Fibroblast of villous mesenchyme (primary cell): ENCODE measurements around the gene MCM7. TPM values are rescaled to one million over a fixed set of nuclear protein-coding genes. Genes with fewer than 3 reads are reported as not detected.
"Not testable (repeated sequence)": the region's sequence is repeated elsewhere in the genome, so short reads cannot be mapped to it uniquely, and the experiment has no call there.

Experiments
- DNase-seq: peaks from one replicate; pipeline ENCODE4 v3.0.0-alpha.2; 2010; ENCODE audit warnings: low read depth
- H3K4me3 ChIP-seq: 2 replicates; pipeline ENCODE4 v1.5.1; 2011; ENCODE audit warnings: low read depth, mild to moderate bottlenecking, low read length
- total RNA-seq: library from RNA; depleted of rRNA; stranded (reverse); fragments of >200 nt; gene quantifications from 2 replicates; pipeline ENCODE4 v1.2.3, GENCODE V29; 2012
- TF ChIP-seq, protein P1 (sequence below): IDR thresholded peaks from 2 replicates; pipeline ENCODE4 v1.5.1; 2012; ENCODE audit warnings: low read depth, mild to moderate bottlenecking, low read length; ENCODE audit not compliant: insufficient read depth

The MCM7 gene
- total RNA-seq, 1 donor: 77.7 TPM

DNA sequence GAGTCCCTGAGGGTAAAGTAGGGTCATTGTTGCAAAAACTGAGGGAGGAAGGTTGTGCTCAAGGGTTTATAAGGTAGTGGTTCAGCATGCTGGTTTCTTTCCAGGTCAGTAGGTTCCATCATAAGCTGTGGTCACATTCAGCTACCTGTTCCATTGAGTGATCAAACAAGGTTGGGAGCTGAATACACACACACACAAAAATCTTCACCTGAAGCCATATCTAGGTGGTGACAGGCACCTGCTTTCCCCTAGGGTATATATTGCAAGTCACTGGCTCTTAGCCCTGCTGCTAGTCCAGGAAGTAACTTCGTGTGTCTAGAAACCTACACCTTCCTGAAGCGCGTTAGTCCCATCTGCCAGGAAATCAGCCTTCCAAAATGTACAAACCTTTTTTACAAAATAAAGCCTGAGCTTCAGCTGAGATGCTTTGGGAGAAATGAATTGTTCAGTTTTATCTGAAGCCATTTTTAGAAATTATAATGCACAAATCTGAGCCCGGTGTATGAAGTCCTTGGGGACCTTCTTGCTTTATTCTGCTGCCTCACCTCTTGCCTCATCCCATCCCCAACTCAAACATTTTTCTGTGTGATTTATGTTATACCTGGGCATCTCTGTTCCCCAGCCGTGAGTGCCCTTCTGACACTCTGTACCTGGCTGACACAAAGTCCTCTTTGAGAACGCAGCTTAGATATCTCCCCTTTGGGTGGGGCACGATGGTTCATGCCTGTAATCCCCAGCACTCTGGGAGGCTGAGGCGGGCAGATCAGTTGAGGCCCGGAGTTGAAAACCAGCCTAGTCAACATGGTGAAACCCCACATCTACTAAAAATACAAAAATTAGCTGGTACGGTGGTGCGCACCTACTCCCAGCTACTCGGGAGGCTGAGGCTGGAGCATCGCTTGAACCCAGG lies 36.9 kb upstream of the MCM7 start:
- no peak overlapping the region for H3K4me3 ChIP-seq
- TF ChIP-seq, protein P1, sequence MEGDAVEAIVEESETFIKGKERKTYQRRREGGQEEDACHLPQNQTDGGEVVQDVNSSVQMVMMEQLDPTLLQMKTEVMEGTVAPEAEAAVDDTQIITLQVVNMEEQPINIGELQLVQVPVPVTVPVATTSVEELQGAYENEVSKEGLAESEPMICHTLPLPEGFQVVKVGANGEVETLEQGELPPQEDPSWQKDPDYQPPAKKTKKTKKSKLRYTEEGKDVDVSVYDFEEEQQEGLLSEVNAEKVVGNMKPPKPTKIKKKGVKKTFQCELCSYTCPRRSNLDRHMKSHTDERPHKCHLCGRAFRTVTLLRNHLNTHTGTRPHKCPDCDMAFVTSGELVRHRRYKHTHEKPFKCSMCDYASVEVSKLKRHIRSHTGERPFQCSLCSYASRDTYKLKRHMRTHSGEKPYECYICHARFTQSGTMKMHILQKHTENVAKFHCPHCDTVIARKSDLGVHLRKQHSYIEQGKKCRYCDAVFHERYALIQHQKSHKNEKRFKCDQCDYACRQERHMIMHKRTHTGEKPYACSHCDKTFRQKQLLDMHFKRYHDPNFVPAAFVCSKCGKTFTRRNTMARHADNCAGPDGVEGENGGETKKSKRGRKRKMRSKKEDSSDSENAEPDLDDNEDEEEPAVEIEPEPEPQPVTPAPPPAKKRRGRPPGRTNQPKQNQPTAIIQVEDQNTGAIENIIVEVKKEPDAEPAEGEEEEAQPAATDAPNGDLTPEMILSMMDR: no peak
- DNase-seq: no peak

DNA sequence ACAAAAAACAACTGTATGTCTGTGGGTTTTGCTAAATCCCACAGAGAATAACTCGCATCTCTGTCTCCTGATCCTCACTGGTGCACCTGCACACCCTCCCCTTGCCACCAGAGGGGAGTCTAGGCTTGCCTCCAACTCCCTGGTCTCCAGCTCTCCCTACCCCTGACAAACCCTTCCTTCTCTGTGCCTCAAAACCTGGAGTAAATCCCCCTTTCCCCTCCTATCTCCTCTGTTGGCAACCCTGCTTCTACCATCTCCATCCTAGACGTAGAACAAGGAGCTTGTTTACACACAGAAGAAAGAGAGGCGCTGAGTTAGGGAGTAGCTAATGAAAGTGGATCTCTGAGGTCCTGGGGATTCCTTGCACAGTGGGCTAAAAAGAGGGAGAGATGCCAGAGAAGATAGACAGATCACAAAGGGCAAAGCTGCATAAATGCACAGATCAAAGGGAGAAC lies 31.5 kb upstream of the MCM7 start:
- TF ChIP-seq, protein P1: peak; percentile 98
- H3K4me3 ChIP-seq: no peak overlapping the region
- peak; percentile 69 for DNase-seq

DNA sequence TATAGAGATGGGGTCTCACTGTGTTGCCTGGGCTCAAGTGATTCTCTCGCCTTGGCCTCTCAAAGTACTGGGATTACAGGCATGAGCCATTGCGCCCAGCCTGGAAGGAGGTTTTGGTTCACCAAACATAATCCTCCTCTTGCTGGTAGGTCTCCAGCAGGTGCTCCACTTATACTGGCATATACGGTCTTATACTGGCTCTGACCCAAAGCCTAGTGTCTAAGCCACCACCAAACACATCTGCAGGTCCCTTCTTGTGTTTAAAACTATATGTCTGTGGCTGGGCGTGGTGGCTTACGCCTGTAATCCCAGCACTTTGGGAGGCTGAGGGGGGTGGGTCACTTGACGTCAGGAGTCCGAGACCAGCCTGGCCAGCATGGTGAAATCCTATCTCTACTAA lies 30.9 kb upstream of the MCM7 start:
- TF ChIP-seq, protein P1: no peak
- no peak for DNase-seq
- H3K4me3 ChIP-seq: no peak overlapping the region

DNA sequence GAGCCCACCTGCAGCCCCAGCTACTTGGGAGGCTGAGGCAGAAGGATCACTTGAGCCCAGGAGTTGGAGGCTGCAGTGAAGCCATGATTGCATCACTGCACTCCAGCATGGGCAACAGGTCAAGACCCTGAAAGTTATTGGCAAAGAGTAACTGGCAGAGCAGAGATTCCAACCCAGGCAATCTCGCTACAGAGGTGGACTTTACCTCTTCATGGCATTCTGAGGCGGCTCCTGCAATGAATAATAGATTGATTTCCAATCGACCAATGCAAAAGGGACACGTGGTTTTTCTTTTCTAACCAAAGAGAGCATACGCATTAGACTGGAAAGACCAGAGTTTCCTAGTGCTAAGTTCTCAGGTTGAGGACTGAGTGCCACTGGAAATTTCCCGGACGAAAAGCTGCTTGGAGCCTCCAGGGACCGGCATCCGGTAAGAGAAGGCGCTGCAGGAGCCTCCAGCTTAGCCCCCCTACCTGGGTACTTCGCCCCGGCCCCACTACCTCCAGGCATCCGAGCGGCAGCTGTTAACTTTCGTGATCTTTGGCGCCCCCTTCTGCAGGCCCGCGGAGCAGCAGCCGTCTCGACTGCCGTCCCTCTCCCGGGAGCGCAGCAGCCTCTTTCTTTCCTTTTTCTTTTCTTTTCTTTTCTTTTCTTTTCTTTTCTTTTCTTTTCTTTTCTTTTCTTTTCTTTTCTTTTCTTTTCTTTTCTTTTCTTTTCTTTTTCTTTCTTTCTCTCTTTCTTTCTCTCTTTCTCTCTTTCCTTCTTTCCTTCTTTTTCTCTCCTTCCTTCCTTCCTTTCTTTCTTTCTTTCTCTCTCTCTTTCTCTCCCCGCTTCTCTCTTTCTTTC lies 29.6 kb upstream of the MCM7 start:
- no peak overlapping the region for H3K4me3 ChIP-seq
- TF ChIP-seq, protein P1: peak; percentile 76
- DNase-seq: peak; percentile 56

DNA sequence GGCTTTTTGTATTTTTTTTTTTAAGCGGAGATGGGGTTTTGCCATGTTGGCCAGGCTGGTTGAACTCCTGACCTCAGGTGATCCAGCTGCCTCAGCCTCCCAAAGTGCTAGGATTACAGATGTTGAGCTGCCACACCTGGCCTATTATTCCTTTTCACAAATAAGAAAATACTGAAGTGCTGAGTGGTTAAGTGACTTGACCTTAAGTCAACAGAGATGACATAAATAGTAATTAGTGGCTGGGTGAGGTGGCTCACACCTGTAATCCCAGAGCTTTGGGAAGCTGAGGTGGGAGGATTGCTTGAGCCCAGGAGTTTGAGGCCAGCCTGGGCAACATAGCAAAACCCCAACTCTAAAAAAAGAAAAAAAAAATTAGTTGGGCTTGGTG lies 29.0 kb upstream of the MCM7 start:
- DNase-seq, H3K4me3 ChIP-seq: not testable (repeated sequence)

DNA sequence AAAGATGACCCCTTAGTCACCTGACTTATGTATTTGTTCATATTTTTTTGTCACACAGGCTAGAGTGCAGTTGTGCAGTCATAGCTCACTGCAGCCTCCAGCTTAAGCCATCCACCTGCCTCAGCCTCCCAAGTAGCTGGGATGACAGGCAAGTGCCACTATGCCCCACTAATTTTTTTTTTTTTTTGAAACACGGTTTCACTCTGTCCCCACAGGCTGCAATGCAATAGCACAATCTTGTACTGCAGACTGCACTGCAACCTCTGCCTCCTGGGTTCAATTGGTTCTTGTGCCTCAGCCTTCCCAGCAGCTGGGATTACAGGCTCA lies 27.4 kb upstream of the MCM7 start:
- TF ChIP-seq, protein P1: no peak
- H3K4me3 ChIP-seq: no peak overlapping the region
- no peak for DNase-seq
